NCI-H526 (cell line): ENCODE data around the gene TNRC6B.
A peak's percentile ranks its signal among the peaks of the same experiment; 100 is the strongest.
"Not testable (repeated sequence)": the region's sequence is repeated elsewhere in the genome, so short reads cannot be mapped to it uniquely, and the experiment has no call there.

Source experiments
- DNase-seq, 2 experiments: peaks; one replicate each; lab custom pipeline; 2025; lab: John Stamatoyannopoulos, UW

Gene TNRC6B

DNA sequence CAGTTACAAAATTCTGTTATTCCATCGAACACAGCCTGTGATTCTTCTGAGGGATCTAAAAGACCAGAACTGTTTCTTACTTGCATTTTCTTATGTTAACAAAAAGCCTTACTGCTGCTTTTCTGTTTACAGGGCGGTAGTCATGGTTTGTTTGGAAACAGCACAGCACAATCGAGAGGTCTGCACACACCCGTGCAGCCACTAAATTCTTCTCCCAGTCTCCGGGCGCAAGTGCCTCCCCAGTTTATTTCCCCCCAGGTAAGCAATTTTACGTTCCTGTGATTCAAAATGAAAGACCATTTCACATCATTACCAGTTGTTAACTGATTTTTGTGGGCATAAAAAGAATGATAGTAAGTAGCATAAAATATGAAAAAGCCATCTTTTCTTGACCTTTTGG is 107.8 kb downstream of the TNRC6B start:
- DNase-seq = no peak

DNA sequence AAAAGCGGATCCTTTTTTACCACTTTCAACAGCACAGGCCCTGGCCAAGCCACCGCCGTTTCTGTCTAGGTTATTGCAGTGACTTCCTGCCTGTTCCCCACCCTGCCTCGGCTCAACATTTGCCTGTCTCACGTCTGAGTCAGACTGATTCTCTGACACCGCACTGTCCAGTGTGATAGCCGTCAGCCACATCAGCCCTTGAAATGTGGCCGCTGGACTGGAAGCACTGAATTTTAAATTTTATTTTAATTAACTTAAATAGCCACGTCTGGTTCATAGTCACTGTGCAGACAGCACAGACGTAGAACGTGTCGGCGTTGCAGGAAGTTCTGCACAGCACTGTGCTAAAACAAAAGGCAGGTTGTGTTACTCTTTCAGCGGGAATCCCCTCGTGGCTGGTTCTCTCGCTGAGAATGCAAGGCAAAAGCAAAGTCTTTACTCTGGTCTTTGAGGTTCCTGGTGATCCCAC is 112.3 kb downstream of the TNRC6B start:
- no peak for DNase-seq

DNA sequence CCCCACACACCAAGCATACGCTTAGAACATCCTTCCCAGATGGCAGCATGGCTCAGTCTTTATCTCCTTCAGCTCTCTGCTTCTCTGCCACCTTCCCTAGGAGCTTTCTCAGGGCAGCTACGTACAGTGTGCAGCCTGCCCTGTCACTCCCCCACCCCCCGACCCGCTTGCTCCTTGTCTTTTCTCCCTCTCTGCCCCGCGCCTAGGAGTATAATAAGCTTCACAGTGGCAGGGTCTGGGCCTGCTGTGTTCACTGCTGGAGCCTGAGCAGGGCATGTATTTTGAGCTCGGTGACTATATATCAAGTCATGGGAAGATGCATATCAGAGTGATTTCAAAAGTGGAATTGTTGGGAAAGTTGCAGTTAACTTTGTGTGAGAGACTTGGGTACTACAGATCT is 112.8 kb downstream of the TNRC6B start:
- no peak for DNase-seq

DNA sequence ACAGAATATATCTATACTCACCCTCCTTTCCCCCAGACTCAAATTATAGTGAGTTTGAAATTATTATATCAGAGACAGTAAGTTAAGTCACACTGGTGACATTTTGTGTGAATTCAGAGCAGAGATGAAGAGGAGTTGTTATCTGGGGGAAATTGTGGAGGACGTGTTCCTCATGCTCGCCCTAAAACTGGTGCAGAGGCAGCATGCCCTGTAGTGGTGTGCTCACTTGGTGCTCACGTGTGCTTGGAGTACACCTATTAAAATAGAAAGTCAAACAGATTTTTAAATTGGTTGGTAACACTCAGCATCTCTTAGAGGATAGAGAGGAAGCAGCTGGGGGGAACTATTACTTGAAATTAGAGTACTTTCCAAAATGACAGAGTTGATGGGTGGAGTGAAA is 117.0 kb downstream of the TNRC6B start:
- no peak for DNase-seq

DNA sequence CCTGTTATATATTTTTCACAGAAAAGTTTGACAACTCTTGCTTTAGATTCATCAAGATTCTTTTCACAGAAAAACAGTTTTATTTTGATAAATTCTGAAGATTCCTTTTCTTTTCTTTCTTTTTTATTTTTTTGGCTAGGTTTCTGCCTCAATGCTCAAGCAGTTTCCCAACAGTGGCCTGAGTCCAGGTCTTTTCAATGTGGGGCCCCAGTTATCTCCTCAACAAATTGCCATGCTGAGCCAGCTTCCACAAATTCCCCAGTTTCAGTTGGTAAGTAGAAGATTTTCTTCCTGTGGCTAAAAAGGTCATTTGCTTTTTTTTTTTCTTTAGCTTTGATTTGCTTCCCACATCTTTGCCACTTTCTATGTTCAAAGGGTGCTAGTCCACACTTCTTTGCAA is 122.6 kb downstream of the TNRC6B start:
- no peak for DNase-seq

DNA sequence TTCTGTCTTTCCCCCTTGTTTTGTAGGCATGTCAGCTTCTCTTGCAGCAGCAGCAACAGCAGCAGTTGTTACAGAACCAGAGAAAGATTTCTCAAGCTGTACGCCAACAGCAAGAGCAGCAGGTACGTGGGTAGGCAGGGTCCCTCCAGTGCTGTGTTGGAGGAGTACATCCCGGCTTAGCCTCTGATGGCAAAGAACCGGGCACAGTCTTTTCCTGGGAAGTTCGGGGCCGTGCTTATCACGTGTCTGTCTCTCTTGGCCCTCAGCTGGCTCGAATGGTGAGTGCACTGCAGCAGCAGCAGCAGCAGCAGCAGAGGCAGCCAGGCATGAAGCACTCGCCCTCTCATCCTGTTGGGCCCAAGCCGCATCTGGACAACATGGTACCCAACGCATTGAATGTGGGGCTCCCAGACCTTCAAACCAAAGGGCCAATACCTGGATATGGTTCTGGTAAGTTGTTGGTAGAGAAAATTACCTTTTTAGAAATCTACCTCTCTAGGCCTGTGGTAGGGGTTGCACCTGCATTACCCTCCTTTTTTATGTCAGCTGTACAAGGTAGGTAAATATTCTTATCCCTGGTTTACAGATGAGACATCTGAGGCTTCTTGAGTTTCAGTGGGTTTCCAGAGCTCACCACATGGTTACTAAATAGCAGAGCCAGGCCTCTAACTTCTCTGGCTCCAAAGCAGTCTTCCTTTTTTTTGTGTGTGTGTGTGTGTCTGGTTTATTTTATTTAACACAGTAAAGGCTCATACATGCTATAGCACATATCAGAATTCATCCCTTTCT is 123.4 kb downstream of the TNRC6B start:
- DNase-seq = no peak

DNA sequence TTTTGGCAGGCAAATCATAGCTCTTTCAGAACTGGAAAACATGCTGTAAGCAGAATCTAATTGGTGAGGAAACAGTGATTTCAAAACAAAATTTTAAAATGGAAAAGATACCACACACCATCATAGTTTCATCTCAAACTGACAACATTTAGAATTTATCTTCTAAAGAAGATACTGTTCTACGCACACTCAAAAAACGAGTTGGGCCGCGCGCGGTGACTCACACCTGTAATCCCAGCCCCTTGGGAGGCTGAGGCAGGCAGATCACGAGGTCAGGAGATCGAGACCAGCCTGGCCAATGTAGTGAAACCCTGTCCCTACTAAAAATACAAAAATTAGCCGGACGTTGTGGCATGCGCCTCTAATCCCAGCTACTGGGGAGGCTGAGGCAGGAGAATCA is 124.4 kb downstream of the TNRC6B start:
- DNase-seq = no peak

DNA sequence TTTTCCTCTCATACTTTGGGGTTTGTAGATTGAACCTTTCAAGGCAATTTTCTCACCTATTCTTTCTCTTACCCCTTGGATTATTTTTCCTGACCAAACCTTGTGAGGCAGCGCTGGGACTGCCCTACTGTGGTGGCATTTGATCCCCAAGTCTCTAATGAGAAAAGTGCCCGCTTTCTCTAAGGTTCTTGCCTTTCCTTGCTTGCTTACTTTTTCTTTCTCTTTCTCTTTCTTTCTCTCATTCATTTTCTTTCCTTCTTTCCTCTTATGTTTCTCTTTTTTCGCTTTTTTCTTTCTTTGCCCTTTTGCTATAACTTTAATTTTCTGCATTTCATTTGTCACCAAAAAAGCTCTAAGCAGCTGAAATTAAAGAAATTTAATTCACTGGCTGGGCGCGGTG is 127.9 kb downstream of the TNRC6B start:
- no peak for DNase-seq

DNA sequence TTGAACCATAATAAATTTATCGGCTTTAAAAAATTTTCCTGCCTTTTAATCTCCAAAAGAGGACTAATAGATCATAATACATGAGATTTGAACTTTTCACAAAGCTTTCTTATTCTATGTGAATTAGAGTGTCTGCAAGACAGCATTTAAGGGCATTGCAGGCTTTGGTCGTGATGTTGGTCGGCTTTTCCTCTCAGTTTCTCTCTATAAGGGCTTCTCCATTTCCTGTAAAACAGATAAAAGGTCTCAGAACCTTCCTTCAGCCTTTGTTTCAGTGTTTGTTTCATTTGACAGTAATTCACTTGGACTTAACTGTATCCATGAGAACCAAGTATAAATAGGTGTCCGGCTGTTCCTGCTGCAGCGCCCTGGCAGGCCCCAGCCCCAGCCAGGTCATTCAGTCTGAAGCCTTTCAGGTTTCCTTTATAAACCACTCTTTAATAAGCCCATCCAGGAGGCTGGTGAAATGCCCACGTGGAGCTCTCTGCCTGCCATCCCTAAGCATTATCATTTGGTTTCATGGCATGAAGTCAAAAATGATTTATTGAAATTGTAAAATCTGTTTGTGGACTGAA is 131.4 kb downstream of the TNRC6B start:
- no peak for DNase-seq

DNA sequence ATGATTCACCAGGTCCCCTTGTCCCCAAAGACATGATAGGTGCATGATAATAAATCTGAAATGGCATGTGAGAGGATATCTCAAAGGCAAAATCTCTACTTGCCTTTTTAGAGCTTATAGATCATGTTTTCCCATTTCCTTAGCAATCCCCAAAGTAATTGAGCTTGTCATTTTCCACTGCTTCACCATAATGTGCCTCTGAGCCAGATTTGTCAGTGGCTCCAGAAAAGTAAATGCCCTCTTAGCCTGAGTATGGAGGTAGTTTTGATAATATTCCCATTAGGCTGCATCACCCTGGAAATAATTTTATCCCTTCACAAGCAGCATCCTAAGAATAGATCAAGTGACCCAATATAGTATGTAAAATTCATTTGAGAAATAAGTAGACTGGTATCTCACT is 131.9 kb downstream of the TNRC6B start:
- no peak for DNase-seq

DNA sequence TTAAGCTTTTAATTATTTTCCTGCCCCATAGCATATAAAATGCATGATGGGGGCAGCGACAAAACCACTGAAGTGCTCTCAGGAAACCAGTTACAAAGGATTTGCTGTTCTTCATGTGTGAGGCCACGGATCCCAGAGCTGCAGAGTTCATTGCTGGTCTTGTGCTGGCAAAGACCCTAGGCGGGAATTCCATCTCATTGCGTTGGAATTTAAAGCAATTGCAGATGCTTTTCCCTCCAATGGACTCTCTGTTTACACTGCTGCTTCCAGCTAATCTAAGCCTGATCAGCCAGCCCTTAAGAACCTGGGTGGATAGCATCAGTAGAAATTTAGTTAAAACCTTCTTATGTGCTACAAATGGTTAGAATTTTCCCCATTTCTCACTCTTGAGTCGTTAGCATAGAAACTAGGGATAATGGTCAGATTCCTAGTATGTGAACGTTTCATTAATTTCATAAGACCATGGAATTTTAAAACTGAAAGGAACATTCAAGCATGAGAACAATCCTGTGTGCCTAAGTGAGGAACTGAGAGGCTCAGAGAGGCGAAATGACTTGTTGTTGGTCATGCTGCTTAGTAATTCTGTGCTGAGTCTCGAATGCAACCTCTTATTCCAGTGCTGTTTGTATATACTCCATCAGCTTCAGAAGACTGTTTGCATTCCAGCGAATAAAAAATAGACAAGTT is 132.5 kb downstream of the TNRC6B start:
- no peak for DNase-seq

DNA sequence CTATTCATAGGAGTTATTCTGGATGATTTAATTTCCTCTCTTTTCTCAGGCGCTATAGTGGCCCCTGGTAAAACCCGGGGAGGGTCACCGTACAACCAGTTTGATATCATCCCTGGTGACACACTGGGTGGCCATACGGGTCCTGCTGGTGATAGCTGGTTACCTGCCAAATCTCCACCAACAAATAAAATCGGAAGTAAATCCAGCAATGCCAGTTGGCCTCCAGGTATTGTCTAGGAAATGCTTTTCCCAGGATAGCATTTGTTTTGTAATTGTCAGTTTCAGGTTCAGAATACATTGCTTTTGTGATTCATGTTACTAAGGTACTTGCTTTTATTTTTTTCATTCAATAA is 133.0 kb downstream of the TNRC6B start:
- DNase-seq = no peak

DNA sequence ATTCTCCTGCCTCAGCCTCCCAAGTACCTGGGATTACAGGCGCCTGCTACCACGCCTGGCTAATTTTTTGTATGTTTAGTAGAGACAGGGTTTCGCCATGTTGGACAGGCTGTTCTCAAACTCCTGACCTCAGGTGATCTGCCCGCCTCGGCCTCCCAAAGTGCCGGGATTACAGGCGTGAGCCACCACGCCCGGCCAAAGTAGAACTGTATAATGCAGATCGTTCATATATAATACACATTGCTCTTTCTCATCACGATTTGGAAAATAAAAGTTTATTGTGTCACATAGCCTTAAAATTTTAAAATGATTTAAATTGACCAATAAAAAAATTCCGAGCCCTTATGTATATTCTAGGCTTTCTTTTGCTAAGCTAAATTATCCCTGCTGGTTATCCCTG is 133.9 kb downstream of the TNRC6B start:
- not testable (repeated sequence) for DNase-seq

DNA sequence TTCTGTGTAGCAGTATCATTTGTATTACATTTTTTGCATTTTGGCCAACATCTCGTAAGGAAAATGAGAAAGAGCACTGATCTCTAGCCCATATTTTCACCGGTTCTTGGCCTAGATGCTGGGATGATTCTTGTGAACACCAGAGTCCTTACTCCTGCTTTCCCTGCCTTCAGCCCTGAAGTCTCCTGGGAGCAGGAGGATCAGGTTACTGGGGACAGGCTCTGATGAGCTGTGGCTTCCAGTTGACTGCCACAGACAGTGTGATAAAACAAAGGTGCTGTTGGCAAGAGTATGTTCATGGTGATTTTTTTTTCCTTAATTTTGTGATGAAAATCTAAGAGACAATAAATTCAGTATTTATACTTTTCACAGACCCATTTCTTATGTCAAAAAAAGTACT is 134.3 kb downstream of the TNRC6B start:
- peak in 1 of 2 experiments; percentile 36 for DNase-seq

DNA sequence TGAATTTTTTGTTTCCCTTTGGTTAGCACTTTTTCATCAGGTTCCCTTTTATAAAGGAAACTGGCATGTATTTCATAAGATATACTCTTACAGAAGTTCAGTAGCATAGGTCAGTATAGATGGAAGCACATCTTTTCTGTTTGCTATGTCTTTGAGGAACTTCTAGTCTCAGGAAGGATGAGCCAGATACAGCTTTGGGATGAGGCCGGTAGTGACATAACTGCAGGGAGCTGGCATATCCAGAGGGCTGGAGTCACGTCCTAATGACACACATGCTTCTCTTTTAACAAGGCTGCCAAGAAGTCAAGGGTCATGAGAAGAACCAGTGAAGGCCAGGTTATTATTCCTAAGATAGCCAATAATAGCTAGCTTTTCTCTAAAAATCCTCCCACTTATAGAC is 135.3 kb downstream of the TNRC6B start:
- no peak for DNase-seq

DNA sequence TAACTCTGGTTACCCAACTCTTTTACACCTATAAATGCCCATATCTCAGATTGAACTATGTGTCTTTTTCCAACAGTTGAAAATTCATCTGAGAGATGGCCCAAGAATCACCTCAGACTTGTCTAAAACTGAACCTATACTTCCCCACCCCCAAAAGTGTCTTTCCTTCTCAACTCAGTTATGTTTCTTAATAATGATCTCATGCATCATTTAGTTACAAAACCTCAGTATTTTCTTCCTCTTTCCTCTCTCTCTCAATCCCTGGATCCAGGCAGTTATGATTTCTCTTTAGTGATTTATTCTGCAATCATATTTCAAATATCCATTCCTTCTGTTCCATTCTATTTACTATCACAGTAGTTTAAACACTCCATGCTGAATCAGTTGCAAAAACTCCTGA is 136.3 kb downstream of the TNRC6B start:
- DNase-seq = no peak

DNA sequence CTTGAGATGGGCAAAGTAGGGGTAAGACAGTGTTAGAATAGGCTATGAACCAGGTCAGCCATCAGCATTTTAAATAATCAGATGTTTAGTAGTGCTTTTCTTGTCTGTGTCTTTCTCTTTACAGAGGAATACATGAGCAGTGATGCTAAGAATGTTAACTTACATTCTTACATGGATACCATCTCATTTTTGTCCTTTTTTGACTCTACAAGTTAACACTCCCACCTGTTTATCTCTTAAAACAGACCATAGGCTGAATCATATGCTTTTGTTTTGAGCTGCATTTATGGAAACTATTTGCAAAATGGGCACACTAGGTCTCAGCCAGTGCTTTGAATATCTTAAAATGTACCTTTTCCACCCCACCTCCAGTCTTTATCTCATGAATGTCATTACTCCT is 143.0 kb downstream of the TNRC6B start:
- DNase-seq = no peak

DNA sequence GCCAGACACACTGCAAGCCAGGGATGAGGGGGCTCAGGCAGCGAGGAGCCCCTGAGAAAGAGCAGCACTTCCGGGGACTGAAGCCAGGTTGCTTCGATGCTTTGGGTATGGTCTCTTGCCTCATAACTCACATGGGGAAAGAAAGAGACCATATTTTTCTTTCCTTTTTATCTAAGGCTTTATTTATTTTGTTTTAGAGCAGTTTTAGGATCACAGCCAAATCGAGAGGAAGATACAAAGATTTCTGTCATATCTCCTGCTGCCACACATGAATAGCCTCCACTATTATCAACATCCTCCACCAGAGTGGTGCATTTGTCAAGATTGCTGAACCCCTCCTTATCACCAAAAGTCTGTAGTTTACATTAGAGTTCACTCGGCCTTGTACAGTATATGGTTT is 144.3 kb downstream of the TNRC6B start:
- no peak for DNase-seq

DNA sequence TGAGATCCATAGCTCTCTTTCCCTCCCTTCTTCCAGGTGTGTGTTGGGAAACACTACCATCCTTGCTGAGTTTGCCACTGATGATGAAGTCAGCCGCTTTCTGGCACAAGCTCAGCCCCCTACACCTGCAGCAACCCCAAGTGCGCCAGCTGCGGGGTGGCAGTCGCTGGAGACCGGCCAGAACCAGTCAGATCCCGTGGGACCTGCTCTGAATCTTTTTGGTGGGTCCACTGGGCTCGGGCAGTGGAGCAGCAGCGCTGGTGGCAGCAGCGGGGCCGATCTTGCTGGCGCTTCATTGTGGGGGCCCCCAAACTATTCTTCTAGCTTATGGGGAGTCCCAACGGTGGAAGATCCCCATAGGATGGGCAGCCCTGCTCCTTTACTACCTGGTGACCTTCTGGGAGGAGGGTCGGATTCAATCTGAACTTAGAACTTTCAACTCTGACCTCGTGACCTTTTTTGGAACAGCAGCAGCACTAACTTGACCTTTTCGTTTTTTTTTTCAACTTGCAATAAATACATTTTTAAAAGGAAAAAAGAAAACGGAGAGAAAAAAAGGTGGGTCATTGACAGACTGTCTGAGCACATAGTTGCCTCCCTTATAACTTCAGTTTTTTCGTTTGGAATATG is 145.2 kb downstream of the TNRC6B start:
- DNase-seq = no peak

DNA sequence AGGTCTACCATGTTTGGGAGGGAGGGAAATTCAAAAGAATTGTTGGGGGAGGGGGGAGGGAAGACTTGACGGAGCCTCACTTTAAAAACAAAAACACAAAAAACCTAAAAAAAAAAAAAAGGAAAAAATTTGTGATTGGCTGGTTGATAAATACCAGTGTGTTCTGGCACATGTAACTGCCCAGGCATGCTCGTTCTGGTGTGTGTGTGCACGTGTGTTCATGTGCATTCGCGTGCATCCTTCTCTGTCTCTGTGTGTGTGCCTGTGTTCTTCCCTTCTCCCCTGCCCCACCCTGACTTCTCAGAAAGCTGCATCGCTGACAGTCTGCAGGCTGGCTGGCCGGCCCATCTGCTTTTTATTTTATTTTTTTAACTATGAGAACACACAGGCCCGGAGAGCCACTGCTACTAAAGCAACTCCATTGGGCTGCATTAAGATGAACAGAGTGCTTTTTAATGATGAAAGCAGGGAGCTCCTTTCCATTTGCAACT is 146.0 kb downstream of the TNRC6B start:
- no peak for DNase-seq

DNA sequence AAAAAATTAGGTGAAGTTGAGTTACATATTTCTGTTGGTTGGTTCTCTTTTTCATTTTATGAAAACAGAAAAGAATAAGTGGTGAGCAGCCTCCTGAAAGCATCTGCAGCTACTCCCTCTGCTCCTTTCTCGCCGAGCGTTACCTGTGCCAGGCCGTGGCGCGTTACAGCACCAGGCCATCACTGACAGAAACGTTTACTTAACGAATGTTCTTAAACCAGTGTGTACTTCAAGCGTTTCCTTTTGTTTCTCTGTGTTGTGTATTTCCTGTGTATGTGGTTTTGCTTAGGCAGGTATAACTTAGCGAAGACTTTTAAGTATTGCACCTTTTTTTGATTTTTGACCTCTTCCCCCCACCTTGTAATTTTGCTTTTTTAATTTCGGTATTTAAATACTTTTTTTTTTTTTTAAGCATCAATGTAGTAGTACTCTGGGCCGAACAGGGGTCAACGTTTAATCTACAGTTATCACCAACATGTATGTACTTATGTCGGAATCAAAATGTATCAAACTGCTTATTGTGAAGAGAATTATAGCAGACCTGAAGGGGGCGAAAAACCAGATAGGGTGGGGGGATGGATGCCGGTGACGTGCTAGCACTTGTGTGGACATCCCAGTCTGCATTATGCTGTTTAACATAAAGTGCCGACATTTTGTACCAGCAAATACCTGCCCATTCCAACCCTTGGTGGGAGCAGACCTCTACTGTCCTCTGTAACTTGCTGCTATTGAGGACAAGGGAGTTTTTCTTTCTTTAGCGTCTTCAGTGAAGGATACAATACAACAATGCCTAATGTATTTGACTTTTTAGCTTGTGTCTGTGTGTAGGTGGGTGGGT is 147.0 kb downstream of the TNRC6B start:
- DNase-seq = no peak

DNA sequence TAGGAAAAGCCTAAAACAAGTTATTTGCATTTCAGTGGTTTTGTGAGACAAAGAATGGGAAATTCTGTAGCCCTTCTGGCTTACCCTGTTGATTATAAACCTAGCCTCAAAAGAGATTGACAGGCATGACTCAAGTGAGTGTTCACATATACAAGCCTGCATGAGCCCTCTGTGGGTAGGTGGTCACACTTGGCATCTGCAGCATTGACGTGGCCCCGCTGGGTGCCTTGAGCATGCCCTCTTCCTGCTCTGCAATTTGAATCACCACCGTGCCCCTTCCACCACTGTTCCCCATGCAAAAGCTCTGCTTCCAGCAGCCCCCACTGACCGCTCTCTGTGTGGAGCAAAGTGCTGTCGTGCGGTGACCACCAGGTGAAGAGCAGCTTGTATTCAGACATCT is 147.6 kb downstream of the TNRC6B start:
- DNase-seq = no peak
